MCF 10A (cell line): ENCODE results near the gene ATG9B. TPM values are rescaled to one million over a fixed set of nuclear protein-coding genes. Genes with fewer than 3 reads are reported as not detected.

ENCODE experiments used
- BruUV-seq: library from RNA; stranded (reverse); fragments of 400-500 nt; replicated peaks from 2 replicates; lab custom pipeline; 2021; lab: Mats Ljungman, UMichigan
- CTCF ChIA-PET: fragments of 300-600 bp; sonication (Branson Sonifier 250); formaldehyde crosslinking; extraction: SDS; loops from one replicate; lab custom pipeline; 2021; ENCODE audit warnings: antibody characterized with exemption, inconsistent platforms; lab: Yijun Ruan, JAX
- POLR2A ChIA-PET: fragments of 300-600, 350-650 bp; sonication (Branson Sonifier 250); formaldehyde crosslinking; extraction: SDS; loops from one replicate; lab custom pipeline; 2020; ENCODE audit warnings: antibody characterized with exemption, inconsistent platforms; lab: Yijun Ruan, JAX
- DNase-seq: peaks from one replicate; pipeline ENCODE4 v3.0.0-alpha.2; 2018; ENCODE audit not compliant: unreplicated experiment
- H3K27ac Mint-ChIP-seq: one replicate; pipeline ENCODE4 v1.8.0; 2022; ENCODE audit warnings: mild to moderate bottlenecking, low read depth, mixed read lengths; ENCODE audit not compliant: unreplicated experiment
- H3K27me3 Mint-ChIP-seq: one replicate; pipeline ENCODE4 v1.8.0; 2022; ENCODE audit warnings: mixed read lengths; ENCODE audit not compliant: insufficient read depth, unreplicated experiment
- H3K36me3 Mint-ChIP-seq: one replicate; pipeline ENCODE4 v1.8.0; 2022; ENCODE audit warnings: mild to moderate bottlenecking, moderate library complexity, mixed read lengths; ENCODE audit not compliant: insufficient read depth, unreplicated experiment
- H3K4me1 Mint-ChIP-seq: one replicate; pipeline ENCODE4 v1.8.0; 2022; ENCODE audit warnings: mixed read lengths; ENCODE audit not compliant: insufficient read depth, unreplicated experiment
- H3K4me3 Mint-ChIP-seq: one replicate; pipeline ENCODE4 v1.8.0; 2022; ENCODE audit warnings: mild to moderate bottlenecking, moderate library complexity, mixed read lengths; ENCODE audit not compliant: unreplicated experiment
- H3K9me3 Mint-ChIP-seq: one replicate; pipeline ENCODE4 v1.8.0; 2022; ENCODE audit warnings: mixed read lengths; ENCODE audit not compliant: unreplicated experiment
- intact Hi-C: fragments of 100-400 bp; cut with micrococcal nuclease; formaldehyde crosslinking; loops from 2 replicates; pipeline ENCODE4 v1.14.1; 2022
- total RNA-seq: library from RNA; stranded (reverse); gene quantifications from 2 replicates; pipeline ENCODE4 v1.2.3, GENCODE V29; 2022
- TF ChIP-seq, protein P1 (sequence below): fragments of 200-600 bp; IDR thresholded peaks from one replicate; pipeline ENCODE4 v1.8.0; 2022; ENCODE audit warnings: antibody characterized with exemption, mild to moderate bottlenecking; ENCODE audit not compliant: unreplicated experiment

The ATG9B gene
- total RNA-seq, 1 experiment from 2014 or later = 0.12 TPM

DNA sequence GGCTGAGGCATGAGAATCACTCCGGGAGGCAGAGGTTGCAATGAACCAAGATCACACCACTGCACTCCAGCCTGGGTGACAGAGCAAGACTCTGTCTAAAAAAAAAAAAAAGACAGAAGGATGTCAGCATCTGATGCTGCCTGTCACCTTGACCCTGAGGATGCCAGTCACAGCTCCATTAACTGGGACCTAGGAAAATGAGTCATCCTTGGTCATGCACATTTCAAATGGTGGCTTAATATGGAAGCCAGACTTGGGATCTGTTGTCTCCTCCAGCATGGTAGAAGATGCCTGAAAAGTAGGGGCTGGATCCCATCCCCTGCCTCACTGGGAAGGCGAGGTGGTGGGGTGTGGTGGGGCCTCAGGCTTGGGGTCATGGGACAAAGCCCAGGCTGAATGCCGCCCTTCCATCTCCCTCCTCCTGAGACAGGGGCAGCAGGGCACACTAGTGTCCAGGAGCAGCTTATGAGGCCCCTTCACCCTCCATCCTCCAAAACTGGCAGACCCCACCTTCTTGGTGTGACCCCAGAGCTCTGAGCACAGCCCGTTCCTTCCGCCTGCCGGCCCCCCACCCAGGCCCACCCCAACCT is 32.1 kb downstream of the ATG9B start:
- ChIA-PET POLR2A (interaction anchor here (0.6 kb wide), 1 partner anchor 47 kb away, joined by 3 read pairs; no protein-coding TSS in a partner anchor), CTCF (interaction anchor here (1.0 to 3.5 kb wide), 2 partner anchors 26 to 94 kb away, joined by 3 to 14 read pairs (median 8); no protein-coding TSS in a partner anchor)
- TF ChIP-seq, protein P1, sequence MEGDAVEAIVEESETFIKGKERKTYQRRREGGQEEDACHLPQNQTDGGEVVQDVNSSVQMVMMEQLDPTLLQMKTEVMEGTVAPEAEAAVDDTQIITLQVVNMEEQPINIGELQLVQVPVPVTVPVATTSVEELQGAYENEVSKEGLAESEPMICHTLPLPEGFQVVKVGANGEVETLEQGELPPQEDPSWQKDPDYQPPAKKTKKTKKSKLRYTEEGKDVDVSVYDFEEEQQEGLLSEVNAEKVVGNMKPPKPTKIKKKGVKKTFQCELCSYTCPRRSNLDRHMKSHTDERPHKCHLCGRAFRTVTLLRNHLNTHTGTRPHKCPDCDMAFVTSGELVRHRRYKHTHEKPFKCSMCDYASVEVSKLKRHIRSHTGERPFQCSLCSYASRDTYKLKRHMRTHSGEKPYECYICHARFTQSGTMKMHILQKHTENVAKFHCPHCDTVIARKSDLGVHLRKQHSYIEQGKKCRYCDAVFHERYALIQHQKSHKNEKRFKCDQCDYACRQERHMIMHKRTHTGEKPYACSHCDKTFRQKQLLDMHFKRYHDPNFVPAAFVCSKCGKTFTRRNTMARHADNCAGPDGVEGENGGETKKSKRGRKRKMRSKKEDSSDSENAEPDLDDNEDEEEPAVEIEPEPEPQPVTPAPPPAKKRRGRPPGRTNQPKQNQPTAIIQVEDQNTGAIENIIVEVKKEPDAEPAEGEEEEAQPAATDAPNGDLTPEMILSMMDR = no peak
- peaks cover 11% of the 10 kb centered on the region for H3K27me3 Mint-ChIP-seq
- no peak overlapping the region for H3K27ac Mint-ChIP-seq
- peaks cover 7% of the 10 kb centered on the region for H3K4me1 Mint-ChIP-seq
- H3K4me3 Mint-ChIP-seq = no peak overlapping the region
- intact Hi-C loops = no loop called here
- BruUV-seq = no TSS peak
- DNase-seq = no peak
- peaks cover 18% of the 10 kb centered on the region for H3K9me3 Mint-ChIP-seq
- H3K36me3 Mint-ChIP-seq = no peaks in the 10 kb centered on the region

DNA sequence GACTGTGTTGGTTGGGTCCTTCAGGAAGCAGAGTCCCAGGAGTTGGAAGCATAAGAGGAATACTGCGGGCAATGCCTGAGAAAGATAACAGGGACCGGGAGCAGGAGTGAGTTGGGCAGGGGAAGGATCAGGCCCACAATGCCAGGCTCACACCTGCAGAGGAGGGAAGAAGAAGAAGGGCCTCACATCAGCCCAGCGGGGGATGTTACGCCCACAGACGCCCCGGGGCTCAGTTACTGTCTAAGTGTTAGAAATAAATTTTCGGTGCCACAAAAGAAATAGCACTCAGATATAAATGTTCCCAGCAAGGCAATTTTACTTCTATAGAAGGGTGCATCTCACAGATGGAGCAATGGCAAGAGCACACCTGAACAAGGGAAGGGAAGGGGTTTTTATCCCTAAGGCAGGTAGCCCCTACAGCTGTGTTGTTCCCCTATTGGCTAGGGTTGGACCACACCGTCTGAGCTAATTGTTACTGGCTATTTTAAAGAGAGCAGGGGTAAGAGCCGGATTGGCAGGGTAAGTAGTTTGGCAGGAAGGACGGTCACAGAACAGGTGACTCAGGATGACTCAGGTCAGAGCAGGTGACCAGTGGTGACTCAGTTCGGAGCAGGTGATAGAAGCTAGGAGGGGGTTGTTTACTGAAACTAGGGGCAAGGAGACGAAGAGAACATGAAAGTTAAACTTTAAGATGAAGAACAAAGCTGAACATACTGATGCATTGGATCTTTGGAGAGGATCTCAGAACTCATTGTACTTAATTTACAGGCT is 33.7 kb downstream of the ATG9B start, which contains the start of gene NOS3:
Gene NOS3, plus strand, starts transcription at position 602 of the 771 bp plus-strand sequence. CDS start 2,787 bp downstream, outside the sequence.
- CTCF ChIA-PET = interaction anchor here (0.5 to 3.5 kb wide), 5 partner anchors 61 to 212 kb away, joined by 3 to 14 read pairs (median 3); no protein-coding TSS in a partner anchor
- DNase-seq = peak; percentile 24
- TF ChIP-seq, protein P1 = no peak
- intact Hi-C loops = no loop called here
- no peak within 1 kb of the TSS for H3K4me3 Mint-ChIP-seq
- BruUV-seq = no TSS peak
- H3K36me3 Mint-ChIP-seq = no peaks in the 10 kb centered on the region
- POLR2A ChIA-PET = no interaction called here
- H3K27me3 Mint-ChIP-seq = peaks cover 11% of the 10 kb centered on the region
- H3K9me3 Mint-ChIP-seq = peaks cover 18% of the 10 kb centered on the region
- peaks cover 7% of the 10 kb centered on the region for H3K4me1 Mint-ChIP-seq
- no peak within 1 kb of the TSS for H3K27ac Mint-ChIP-seq

DNA sequence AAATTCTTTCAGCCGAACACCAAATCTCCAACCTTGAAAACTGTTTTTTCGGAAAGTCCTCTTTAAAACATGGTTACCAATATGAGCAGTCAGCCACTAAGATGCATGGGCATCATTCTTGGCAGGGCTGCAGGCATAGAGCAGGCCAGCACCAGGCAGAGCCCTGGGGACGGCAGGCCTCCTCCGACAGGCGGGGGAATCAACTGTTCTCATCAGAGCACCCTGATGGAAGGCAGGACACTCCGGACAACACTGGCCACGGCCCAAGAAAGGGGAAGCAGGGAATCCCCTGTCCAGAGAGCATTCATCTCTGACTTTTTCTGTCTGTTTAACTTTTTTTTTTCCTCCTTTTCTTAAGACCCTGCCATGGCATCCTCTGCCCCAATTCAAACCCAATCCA is 34.8 kb downstream of the ATG9B start:
- intact Hi-C loops = loop anchor here (5.0 kb wide), 1 partner anchor 542 kb away; no protein-coding TSS in a partner anchor
- H3K9me3 Mint-ChIP-seq = peaks cover 18% of the 10 kb centered on the region
- peaks cover 7% of the 10 kb centered on the region for H3K4me1 Mint-ChIP-seq
- H3K27me3 Mint-ChIP-seq = peaks cover 11% of the 10 kb centered on the region
- TF ChIP-seq, protein P1 = no peak
- no TSS peak for BruUV-seq
- no peak overlapping the region for H3K4me3 Mint-ChIP-seq
- ChIA-PET CTCF (interaction anchor here (0.6 to 3.5 kb wide), 10 partner anchors 27 to 1195 kb away, joined by 3 to 14 read pairs (median 4); no protein-coding TSS in a partner anchor), POLR2A (no interaction called here)
- DNase-seq = no peak
- no peaks in the 10 kb centered on the region for H3K36me3 Mint-ChIP-seq
- H3K27ac Mint-ChIP-seq = no peak overlapping the region
